Choroid plexus epithelial cell (primary cell): ENCODE results near the gene TNNI2.

Experiments used
- DNase-seq: peaks from one replicate; pipeline ENCODE4 v3.0.0-alpha.2; 2010; ENCODE audit warnings: low read depth
- H3K4me3 ChIP-seq: 2 replicates; pipeline ENCODE4 v1.5.1; 2011; ENCODE audit warnings: low read depth, mild to moderate bottlenecking, control low read depth, low read length, moderate library complexity
- CTCF ChIP-seq: conservative IDR thresholded peaks from 2 replicates; pipeline ENCODE4 v1.5.1; 2011; ENCODE audit warnings: low read depth, mild to moderate bottlenecking, control low read depth, inconsistent platforms, low read length, moderate library complexity

Gene TNNI2

DNA sequence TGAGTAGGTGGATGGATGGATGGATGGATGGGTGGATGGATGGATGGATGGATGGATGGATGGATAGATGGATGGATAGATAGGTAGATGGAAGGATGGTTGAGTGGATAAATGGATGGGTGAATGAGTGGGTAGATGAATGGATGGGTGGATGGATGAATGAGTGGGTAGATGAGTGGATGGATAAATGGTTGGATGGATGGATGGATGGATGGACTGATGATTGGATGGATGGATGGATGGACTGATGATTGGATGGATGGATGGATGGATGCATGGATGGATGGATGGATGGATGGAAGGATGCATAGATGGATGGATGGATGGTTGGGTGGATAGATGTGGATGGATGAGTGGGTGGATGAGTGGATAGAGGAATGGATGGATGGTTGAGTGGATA is 17.2 kb upstream of the TNNI2 start:
- H3K4me3 ChIP-seq = no peak overlapping the region
- TF ChIP-seq CTCF = no peak
- no peak for DNase-seq

DNA sequence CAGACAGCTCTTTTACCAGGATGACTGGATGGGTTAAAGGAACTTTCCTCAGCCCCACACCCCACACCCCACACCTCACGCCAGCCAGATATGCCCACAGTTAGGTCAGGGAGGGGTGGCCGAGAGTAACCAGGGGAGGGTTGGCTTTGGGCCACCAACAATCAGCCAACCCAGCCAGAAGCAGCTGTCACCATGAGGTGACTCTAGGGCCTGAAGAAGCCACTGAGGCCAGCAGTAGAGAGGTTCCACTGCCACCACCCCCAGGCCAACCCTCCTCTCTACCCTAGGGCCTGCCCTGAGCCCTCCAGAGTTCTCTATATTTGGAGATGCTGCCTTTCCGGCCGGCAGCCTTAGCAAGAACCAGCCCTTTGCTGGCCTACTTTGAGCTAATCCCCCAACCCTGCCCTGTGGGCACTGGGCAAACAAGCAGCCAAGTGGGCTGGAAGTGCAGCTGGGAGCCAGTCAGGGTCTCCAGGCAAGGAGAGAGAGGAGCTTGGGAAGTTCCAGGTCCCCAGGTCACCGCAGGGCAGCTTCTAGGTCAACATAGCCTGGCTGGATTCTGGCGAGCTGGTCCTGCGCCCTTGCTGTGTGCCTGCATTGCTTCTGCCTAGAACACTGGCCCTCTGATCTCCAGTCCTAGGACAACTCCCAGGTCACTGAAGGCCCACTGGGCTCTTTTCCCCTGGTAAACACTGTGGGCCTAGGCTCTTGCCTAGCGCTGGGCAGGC is 16.0 kb upstream of the TNNI2 start:
- DNase-seq = no peak
- TF ChIP-seq CTCF = no peak
- no peak overlapping the region for H3K4me3 ChIP-seq

- H3K4me3 ChIP-seq = no peak overlapping the region
- no peak for TF ChIP-seq CTCF
- no peak for DNase-seq
These were observed 15.2 kb upstream of the TNNI2 start for GRCh38 chr11:1823376-1824220.

- TF ChIP-seq CTCF = no peak
- H3K4me3 ChIP-seq = no peak overlapping the region
- DNase-seq = no peak
These were observed 14.4 kb upstream of the TNNI2 start for GRCh38 chr11:1824221-1825038.

DNA sequence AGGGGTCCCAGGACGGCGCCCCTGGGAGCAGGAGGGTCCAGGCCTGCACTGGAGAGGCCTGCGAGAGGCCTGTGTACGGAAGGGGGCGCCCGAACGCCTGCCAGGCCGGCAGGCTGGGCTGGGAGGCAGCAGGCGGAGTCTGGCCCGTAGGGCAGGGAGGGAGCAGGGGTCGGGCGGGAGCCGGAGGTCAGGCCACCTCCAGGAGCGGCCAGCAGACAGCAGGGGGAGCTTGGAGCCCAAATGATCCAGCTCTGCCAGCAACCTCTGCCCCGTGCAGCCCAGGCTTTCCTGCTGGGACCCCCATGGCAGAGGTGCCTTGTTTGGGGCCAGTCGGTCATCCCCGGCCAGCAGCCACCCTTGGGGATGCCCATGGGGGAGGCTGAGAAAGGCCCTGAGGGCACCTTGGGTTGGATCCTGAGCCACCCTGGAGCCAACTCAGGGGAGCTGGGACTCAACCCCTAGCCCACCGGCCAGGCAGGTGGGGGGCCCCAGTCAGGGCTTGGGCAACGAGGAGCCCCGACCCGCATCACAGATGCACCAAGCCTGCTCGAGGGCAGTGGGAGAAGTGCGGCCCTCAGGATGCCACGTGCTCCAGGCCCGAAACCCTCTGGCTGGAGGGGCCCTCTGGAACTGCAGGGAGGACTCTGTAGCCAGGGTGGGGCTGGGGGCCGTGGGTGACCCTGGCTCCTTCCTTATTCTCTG is 13.6 kb upstream of the TNNI2 start:
- peak; percentile 55 for TF ChIP-seq CTCF
- H3K4me3 ChIP-seq = no peak overlapping the region
- peak; percentile 21 for DNase-seq

- no peak for TF ChIP-seq CTCF
These were observed 12.9 kb upstream of the TNNI2 start for GRCh38 chr11:1825785-1826451.

More at GRCh38 chr11:1825785-1826451, 12.9 kb upstream of the TNNI2 start:
- DNase-seq = no peak
- H3K4me3 ChIP-seq = no peak overlapping the region
